GM19463 (cell line): ENCODE data around the gene ONECUT3.

Experiments used
- ATAC-seq: cut with Tn5 transposase; IDR thresholded peaks from one replicate; pipeline ENCODE4 v1.9.1; 2021; ENCODE audit warnings: mild to moderate bottlenecking, moderate library complexity; ENCODE audit not compliant: unreplicated experiment

ONECUT3 gene

DNA sequence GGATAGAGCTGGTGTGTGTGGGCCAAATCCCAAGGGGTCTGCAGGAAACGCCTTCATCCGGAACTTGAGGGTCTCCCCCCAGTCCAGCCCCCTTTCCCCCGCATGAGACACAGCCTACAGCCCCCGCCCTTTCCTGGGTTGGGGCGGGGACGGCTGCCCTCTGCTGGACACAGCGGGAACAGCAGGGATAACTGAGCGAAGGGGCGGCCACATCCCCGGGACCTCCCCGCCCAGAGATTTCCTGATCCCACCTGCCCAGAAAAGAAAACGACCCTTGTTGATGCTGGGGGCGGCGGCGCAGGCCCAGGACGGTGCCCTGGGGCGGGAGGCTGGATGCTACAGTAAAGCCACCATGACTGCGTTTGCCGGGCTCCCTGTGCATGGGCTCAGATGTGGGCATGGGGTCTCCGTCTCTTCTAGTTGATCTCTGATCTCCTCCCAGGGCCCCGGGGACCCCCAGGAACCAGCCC is 14.2 kb downstream of the ONECUT3 start:
- no peak for ATAC-seq

DNA sequence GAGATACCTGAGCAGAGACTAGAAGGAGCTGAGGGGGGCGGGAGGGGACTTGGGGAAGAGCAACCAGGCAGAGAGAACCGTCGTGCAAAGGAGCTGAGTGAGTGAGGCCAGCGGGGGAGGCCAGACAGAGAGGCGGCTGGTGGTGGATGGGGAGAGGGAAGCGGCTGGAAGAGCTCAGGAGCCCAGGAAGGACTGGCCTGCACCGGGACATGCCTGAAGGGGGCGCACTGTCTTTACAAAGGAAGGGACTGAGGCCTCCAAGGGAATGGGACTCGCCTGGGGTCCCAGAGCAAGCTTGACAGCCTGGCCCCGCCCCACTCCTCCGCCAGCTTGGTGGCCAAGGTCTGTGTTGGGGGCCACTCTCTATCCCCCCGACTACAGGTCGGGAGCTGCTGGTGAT is 14.9 kb downstream of the ONECUT3 start:
- no peak for ATAC-seq

DNA sequence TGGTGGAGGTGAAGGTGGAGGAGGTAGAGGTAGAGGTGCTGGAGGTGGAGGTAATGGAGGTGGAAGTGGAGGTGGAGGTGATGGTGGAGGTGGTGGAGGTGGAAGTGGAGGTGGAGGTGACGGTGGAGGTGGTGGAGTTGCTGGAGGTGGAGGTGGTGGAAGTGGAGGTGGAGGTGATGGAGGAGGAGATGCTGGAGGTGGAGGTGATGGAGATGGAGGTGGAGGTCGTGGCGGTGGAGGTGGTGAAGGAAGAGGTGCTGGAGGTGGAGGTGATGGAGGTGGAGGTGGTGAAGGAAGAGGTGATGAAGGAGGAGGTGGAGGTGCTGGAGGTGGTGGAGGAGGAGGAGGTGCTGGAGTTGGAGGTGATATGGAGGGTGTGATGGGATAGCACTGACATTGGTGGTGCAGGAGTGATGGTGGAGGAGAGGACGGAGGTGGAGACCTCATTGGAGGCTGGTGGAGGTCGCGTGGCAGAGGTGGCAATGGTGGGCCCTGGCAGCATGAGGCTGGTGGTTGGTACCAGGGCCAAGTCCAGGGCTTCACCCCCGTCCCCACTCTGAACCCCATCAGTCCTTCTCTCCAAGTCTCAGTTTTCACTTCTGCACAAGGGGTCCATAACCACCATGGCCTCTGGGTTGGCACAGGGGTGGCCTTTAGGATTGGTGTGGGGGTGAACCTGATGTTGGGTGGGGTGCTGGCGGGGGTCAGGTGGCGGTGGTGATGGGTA is 15.8 kb downstream of the ONECUT3 start:
- no peak for ATAC-seq

DNA sequence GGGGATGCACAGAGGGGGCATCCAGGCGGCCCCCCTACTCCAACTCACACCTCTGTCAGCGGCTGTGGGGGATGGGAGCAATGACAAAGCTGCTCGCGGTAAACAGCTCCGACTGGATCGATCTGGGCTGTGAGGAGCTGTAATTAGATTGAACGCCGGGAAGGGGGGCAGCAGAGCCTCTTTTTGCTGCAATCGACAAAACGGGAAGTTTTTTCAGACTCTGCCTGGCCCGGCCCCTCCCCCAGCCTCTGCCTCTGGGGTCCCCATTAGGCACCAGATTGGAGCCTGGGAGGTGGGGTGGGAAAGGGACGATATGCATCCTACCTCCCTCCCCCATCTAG is 16.3 kb downstream of the ONECUT3 start:
- no peak for ATAC-seq

DNA sequence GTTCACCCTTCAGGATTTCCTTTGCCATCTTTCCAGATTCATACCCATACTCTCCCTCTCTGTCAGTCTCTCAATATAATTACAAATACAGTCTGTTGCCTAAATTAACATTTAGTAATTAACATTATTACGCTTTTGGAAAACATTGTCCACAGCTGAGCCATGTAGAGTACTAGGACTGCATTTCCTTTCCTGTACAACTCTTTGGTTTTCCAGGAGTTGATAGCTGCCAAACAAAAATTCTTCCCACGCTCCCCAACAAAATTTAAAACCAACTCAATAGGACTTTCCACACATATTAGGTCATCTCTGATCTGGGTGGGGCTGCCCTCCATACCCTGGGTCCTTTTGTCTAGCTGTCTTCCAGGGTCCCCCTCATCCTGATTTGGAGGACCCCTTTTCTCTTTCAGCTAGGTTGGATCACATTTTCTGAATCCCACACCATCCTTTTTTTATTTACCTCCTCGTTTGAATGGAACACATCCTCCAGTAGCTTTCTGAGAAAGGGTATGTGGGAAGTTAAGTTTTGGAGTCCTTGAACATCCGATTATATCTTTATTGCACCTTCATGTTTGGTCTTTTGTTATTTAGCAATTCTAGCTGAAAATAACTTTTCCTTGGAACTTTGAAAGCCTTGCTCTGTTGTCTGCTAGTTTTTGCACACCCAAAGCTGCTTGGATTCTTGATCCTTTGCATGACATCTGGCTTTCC is 17.7 kb downstream of the ONECUT3 start:
- ATAC-seq, result no peak

GRCh38 chr19:1773184-1773583 is 19.9 kb downstream of the ONECUT3 start:
- ATAC-seq, result no peak

DNA sequence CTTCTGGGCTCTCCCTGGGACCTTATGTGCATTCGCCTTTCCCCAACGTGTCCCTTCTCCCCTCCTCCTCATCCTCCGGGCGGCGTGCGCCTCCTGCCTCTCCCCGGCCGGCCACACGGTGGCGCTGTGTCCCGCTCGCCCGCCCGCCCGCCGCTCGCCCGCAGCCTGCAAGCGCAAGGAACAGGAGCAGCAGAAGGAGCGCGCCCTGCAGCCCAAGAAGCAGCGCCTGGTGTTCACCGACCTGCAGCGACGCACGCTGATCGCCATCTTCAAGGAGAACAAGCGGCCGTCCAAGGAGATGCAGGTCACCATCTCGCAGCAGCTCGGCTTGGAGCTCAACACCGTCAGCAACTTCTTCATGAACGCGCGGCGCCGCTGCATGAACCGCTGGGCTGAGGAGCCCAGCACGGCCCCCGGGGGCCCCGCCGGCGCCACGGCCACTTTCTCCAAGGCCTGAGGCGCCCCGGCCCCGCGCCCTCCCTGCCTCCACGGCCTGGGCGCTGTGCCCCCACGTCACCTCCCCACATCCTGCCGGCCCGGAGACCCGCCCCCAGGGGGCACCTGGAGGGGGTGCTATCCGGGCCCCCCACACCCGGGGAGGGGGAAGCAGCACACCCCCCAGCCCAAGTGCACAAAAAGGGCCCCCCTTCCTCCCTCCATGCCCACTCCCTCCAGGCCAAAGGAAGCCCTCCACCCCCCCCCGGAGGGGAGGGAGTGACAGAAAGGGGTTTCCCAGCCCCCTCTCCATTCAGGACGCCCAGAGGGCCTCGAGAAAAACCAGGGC is 21.9 kb downstream of the ONECUT3 start:
- no peak for ATAC-seq

GRCh38 chr19:1775951-1776605 is 22.8 kb downstream of the ONECUT3 start:
- no peak for ATAC-seq

- ATAC-seq, result no peak
These were observed 23.4 kb downstream of the ONECUT3 start for GRCh38 chr19:1776606-1777147.

- no peak for ATAC-seq
These were observed 23.8 kb downstream of the ONECUT3 start for GRCh38 chr19:1777149-1777548.

DNA sequence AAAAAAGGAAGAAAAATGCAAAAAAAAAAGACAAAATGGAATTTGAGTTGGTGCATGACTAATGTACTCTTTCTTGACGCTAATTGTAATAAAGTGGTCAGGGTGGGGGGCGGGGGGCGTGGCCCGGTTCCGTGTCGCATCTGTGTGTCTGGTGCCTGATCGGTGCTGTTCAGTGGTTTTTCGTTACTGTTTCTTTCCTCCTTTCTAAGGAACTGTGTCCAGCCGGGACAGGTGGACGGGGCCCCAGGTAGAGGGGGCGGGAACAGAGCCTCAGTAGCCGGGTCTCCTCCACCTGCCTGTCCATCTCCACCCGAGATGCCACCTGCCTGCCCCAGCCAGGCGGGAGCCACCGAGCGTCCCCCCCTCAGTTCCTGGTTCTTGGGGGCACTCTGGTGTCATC is 26.3 kb downstream of the ONECUT3 start:
- ATAC-seq, result no peak

GRCh38 chr19:1780272-1780958 is 27.1 kb downstream of the ONECUT3 start:
- ATAC-seq, result no peak

DNA sequence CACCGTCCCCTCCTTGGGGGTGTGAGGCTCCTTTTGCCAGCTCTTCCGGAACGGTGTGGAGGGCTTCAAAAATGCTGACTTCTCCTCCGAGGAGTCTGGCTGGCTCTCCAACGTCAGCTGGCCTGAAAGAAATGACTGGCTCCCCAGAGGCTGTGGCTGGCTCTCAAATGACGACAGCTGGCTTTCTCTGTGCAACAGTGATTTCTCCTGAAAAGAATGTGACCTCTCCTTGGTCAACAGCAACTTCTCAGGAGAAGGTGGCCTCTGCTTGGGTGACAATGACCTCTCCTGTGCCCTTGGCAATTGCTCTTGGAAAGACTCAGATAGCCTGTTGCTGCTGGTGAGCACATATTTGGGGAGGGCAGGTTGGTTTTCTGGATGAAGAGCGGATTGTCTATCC is 29.2 kb downstream of the ONECUT3 start:
- ATAC-seq, result no peak

GRCh38 chr19:1783354-1783753 is 30.0 kb downstream of the ONECUT3 start:
- no peak for ATAC-seq

- ATAC-seq, result no peak
These were observed 30.6 kb downstream of the ONECUT3 start for GRCh38 chr19:1783874-1784273.

DNA sequence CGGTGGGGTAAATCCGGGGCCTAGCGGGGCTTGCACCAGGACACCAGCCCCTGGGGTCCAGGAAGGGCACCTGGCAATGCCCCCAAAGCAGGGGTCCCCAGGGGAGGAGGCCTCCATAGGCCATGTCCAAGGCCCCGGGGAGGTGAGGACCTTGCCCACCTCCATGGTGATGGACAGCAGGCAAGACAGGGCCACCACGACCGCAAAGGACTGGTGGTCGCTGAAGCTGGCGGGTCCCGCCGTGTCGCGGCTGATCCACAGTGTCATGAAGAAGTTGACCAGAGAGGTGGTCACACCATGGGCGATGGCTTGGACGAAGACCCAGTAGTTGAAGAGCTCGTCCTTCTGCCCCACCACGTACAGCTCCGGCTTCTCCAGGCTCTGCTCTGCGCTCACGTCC is 32.0 kb downstream of the ONECUT3 start:
- no peak for ATAC-seq

- ATAC-seq, result no peak
These were observed 33.4 kb downstream of the ONECUT3 start for GRCh38 chr19:1786668-1787067.

- ATAC-seq, result no peak
These were observed 33.8 kb downstream of the ONECUT3 start for GRCh38 chr19:1787116-1787515.

DNA sequence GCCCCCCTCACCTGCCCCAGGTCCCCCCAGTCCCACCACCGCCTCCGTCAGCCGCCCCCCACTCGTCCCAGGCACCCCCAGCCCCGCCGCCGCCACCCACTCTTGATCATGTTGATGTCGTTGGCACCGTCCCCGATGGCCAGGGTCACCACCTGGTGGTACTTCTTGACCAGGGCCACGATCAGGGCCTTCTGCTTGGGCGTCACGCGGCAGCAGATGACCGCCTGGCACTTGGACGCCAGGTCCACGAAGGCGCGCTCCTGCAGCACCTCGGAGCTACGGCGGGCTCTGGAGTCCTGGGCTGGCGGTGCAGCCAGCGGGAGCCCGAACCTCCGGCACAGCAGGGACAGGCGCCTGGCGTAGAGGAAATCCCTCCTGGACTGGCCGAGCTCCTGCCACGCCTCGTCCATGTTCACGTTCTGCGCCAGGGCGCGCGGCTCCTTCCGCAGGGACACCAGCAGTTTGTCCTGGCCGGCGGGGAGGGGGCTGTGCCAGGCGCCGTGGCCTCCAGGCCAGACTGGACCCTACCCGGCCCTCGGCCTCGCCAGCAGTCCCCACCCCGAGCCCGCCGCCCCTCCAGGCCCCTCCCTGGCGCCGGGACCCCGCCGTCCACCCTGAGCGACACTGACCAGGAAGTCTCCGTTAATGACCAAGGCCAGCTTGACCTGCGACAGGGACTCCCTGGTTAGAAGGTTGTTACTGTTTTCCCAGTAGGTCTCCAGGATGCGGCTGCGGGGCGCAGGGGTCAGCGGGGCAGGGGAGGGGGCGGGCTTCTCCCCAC is 36.1 kb downstream of the ONECUT3 start:
- no peak for ATAC-seq
